HUES64 (cell line): ENCODE results near the gene NKAIN2.

Experiments
- H3K27ac ChIP-seq: 2 replicates; pipeline ENCODE4 v1.7.0; 2013; ENCODE audit warnings: low read depth, low read length, inconsistent platforms
- H3K27me3 ChIP-seq: 2 replicates; pipeline ENCODE4 v1.6.1; 2013; ENCODE audit warnings: mild to moderate bottlenecking, low read length; ENCODE audit not compliant: insufficient read depth
- H3K36me3 ChIP-seq: 2 replicates; pipeline ENCODE4 v1.6.1; 2013; ENCODE audit warnings: mild to moderate bottlenecking, low read length; ENCODE audit not compliant: insufficient read depth
- H3K4me1 ChIP-seq: 2 replicates; pipeline ENCODE4 v1.6.1; 2013; ENCODE audit warnings: mild to moderate bottlenecking, low read length, moderate library complexity; ENCODE audit not compliant: insufficient read depth
- H3K4me3 ChIP-seq: 2 replicates; pipeline ENCODE4 v1.5.1; 2013; ENCODE audit warnings: mild to moderate bottlenecking, low read length, moderate library complexity
- H3K9ac ChIP-seq: 2 replicates; pipeline ENCODE4 v1.6.1; 2013; ENCODE audit warnings: mild to moderate bottlenecking, low read depth, low read length
- H3K9me3 ChIP-seq: 2 replicates; pipeline ENCODE4 v1.6.1; 2013; ENCODE audit warnings: low read depth, low read length; ENCODE audit not compliant: insufficient read depth
- WGBS: fragments of 150-250, 120-280 bp; methylation state at CpG from one replicate; pipeline ENCODE4 v1.1.7; 2013; ENCODE audit warnings: missing lambda C conversion rate; 5-methylcytosine and 5-hydroxymethylcytosine counted together

NKAIN2 gene

GRCh38 chr6:124742971-124743370, 939.3 kb downstream of the NKAIN2 start:
- no peaks in the 10 kb centered on the region for H3K36me3 ChIP-seq
- H3K9ac ChIP-seq, result no peak overlapping the region
- no peaks in the 10 kb centered on the region for H3K9me3 ChIP-seq
- no peaks in the 10 kb centered on the region for H3K27me3 ChIP-seq
- H3K4me3 ChIP-seq, result no peak overlapping the region
- no peaks in the 10 kb centered on the region for H3K4me1 ChIP-seq
- WGBS, result 97% methylated on average over 2 of the region's 2 CpGs
- no peak overlapping the region for H3K27ac ChIP-seq

GRCh38 chr6:124743420-124743819, 939.8 kb downstream of the NKAIN2 start:
- Histone ChIP-seq H3K4me1 (no peaks in the 10 kb centered on the region), H3K9me3 (no peaks in the 10 kb centered on the region), H3K27ac (no peak overlapping the region), H3K36me3 (no peaks in the 10 kb centered on the region), H3K9ac (no peak overlapping the region), H3K27me3 (no peaks in the 10 kb centered on the region), H3K4me3 (no peak overlapping the region)
- WGBS, result 97% methylated on average over 2 of the region's 2 CpGs

DNA sequence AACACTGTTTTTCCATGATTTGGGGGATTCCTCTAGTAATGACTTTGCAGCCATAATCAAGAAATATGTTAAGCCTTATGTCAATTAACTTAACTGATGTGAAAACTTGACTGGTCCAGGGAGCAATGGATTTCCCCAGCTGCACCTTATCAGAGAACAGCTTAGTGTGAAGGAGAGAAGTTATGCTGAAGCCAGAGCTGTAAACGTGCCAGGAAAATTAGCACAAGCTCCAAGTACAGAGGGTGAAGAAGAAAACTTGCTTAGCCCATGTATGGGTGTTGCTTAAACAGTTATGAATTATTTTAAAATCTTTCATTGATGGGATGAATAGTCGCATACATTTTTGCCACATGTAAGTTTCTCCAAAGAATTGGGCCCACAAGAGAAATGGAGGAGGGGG, 943.7 kb downstream of the NKAIN2 start:
- no peak overlapping the region for H3K9ac ChIP-seq
- H3K9me3 ChIP-seq, result no peaks in the 10 kb centered on the region
- WGBS, result 90% methylated on average over 2 of the region's 2 CpGs
- H3K4me3 ChIP-seq, result no peak overlapping the region
- H3K27me3 ChIP-seq, result no peaks in the 10 kb centered on the region; the same call in 1 of the 2 replicates
- H3K36me3 ChIP-seq, result no peaks in the 10 kb centered on the region
- no peaks in the 10 kb centered on the region for H3K4me1 ChIP-seq
- H3K27ac ChIP-seq, result no peak overlapping the region

- Histone ChIP-seq H3K9me3 (no peaks in the 10 kb centered on the region), H3K27ac (no peak overlapping the region), H3K9ac (no peak overlapping the region), H3K4me3 (no peak overlapping the region), H3K27me3 (peaks cover 6% of the 10 kb centered on the region; the same call in 1 of the 2 replicates), H3K4me1 (no peaks in the 10 kb centered on the region), H3K36me3 (no peaks in the 10 kb centered on the region)
- 84% methylated on average over 2 of the region's 2 CpGs for WGBS
Measured at GRCh38 chr6:124748778-124749177, 945.1 kb downstream of the NKAIN2 start.

DNA sequence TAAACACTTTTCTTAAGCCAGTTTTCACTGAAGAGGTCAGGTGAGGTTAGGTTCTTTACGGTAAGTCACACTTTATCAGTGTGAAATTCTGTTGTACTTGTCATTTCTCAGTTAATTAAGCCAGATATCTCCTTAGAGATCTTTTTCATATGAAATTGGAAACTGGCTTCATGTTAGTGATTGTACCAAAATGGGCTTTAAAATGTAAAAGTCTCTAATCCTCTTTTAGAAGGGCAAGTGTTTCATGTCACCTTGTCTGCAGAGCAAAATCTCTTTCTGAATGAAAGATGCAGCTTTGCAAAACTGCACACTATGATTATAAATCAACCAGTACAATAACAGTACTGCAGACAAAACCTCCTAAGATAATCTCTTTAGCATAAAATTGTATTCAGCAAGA, 949.3 kb downstream of the NKAIN2 start:
- no peaks in the 10 kb centered on the region for H3K36me3 ChIP-seq
- no peaks in the 10 kb centered on the region for H3K9me3 ChIP-seq
- peaks cover 6% of the 10 kb centered on the region; the same call in 1 of the 2 replicates for H3K27me3 ChIP-seq
- H3K4me1 ChIP-seq, result no peaks in the 10 kb centered on the region
- no peak overlapping the region for H3K9ac ChIP-seq
- H3K4me3 ChIP-seq, result no peak overlapping the region
- no peak overlapping the region for H3K27ac ChIP-seq
- no CpG with 5 or more reads among the region's 1 CpG for WGBS

- Histone ChIP-seq H3K27ac (no peak overlapping the region), H3K27me3 (peaks cover 6% of the 10 kb centered on the region; the same call in 1 of the 2 replicates), H3K9ac (no peak overlapping the region), H3K9me3 (no peaks in the 10 kb centered on the region), H3K4me3 (no peak overlapping the region), H3K36me3 (no peaks in the 10 kb centered on the region), H3K4me1 (no peaks in the 10 kb centered on the region)
- WGBS, result 93% methylated on average over 4 of the region's 4 CpGs
Measured at GRCh38 chr6:124753562-124754105, 950.0 kb downstream of the NKAIN2 start.

GRCh38 chr6:124755321-124755720, 951.7 kb downstream of the NKAIN2 start:
- Histone ChIP-seq H3K4me1 (no peaks in the 10 kb centered on the region), H3K27ac (no peak overlapping the region), H3K4me3 (no peak overlapping the region), H3K9ac (no peak overlapping the region), H3K36me3 (no peaks in the 10 kb centered on the region), H3K27me3 (peaks cover 6% of the 10 kb centered on the region; the same call in 1 of the 2 replicates), H3K9me3 (no peaks in the 10 kb centered on the region)
- WGBS, result 88% methylated on average over 2 of the region's 2 CpGs

DNA sequence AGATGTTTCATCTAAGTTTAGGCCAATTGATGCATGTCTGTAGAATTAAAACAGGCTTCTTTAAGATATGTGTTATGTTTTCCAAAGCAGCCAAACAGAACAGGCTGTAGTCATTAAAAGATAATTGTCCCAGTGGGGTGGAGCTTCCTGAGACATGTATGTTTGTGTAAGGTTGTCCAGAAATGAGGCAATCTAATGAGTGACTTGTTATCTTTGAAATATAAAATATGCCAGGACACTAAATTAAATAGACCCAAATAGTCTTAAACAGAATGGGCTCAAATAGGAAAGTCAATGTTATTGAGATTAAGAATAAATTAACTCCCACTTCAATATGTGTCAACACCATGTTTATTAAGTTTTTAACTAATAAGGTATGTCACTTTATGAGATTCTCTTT, 953.9 kb downstream of the NKAIN2 start:
- H3K4me3 ChIP-seq, result no peak overlapping the region
- peaks cover 6% of the 10 kb centered on the region; the same call in 1 of the 2 replicates for H3K27me3 ChIP-seq
- no peak overlapping the region for H3K27ac ChIP-seq
- H3K9ac ChIP-seq, result no peak overlapping the region
- H3K9me3 ChIP-seq, result no peaks in the 10 kb centered on the region
- H3K4me1 ChIP-seq, result no peaks in the 10 kb centered on the region
- no peaks in the 10 kb centered on the region for H3K36me3 ChIP-seq

- Histone ChIP-seq H3K27me3 (no peaks in the 10 kb centered on the region), H3K27ac (no peak overlapping the region), H3K36me3 (no peaks in the 10 kb centered on the region), H3K9me3 (no peaks in the 10 kb centered on the region), H3K9ac (no peak overlapping the region), H3K4me1 (no peaks in the 10 kb centered on the region), H3K4me3 (no peak overlapping the region)
- WGBS, result no CpG with 5 or more reads among the region's 1 CpG
Measured at GRCh38 chr6:124758663-124759062, 955.0 kb downstream of the NKAIN2 start.

DNA sequence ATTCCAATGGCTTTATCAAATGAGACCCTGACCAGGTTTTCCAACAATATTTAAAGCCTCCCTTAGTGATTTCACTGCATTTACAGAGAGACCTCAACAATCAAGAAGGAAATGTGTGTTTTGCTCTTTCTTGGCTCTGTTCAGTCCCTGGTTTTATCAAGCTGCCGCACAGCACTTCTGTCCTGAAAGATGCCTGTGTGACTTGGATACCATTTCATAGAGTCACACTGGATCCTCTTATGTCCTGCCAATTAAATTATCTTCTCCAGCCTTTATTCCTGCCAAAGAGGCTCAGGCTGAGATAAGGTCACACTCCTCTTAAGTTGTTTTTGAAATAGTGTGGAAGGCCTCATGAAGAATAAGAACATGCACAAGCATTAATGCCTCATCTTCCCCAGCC, 961.6 kb downstream of the NKAIN2 start:
- Histone ChIP-seq H3K27ac (no peak overlapping the region), H3K27me3 (no peaks in the 10 kb centered on the region), H3K36me3 (no peaks in the 10 kb centered on the region), H3K9me3 (no peaks in the 10 kb centered on the region), H3K9ac (no peak overlapping the region), H3K4me1 (0 out of 2 replicates have a peak, but pooled peaks cover 5% of the 10 kb centered on the region), H3K4me3 (no peak overlapping the region)
- WGBS, result 90% methylated on average over 1 of the region's 1 CpG

DNA sequence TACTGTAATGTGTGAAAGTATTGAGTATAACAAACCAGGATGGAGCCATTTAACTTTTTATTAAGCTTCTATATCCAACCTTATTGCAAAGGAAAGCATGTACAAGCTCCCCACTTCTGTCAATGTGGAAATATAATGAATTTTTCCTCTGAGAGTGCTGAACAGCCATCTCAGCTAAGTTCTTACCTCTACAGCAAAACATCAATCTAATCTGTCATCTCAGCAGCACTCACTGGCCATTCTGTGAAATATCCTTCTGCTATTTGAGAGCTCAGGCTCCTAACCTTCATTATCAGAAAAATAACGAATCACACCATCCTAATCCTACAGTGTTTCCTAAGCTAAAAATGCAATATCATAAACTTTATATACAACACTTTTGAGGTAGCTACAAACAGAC, 964.6 kb downstream of the NKAIN2 start:
- 96% methylated on average over 1 of the region's 1 CpG for WGBS
- H3K4me3 ChIP-seq, result no peak overlapping the region
- H3K4me1 ChIP-seq, result 0 out of 2 replicates have a peak, but pooled peaks cover 5% of the 10 kb centered on the region
- no peaks in the 10 kb centered on the region for H3K27me3 ChIP-seq
- no peak overlapping the region for H3K27ac ChIP-seq
- H3K9ac ChIP-seq, result no peak overlapping the region
- no peaks in the 10 kb centered on the region for H3K9me3 ChIP-seq
- H3K36me3 ChIP-seq, result no peaks in the 10 kb centered on the region
